Cardiac muscle cell (in vitro differentiated cells and primary cell): Measurements from ENCODE around the gene OTOG. TPM values are rescaled to one million over a fixed set of nuclear protein-coding genes. Genes with fewer than 3 reads are reported as not detected.

Experiments used
- DNase-seq, 2 donors: peaks; one replicate each; pipeline versions ENCODE4 v3.0.0 to v3.0.0-alpha.2; 2010 to 2017; ENCODE audit warnings: low read depth in 1 of 2, low spot score in 1 of 2
- H3K27ac ChIP-seq: fragments of 200-600 bp; sonication (generic); 2 replicates; pipeline ENCODE4 v1.5.1; 2016
- H3K27me3 ChIP-seq: fragments of 200-600 bp; sonication (generic); 2 replicates; pipeline ENCODE4 v1.6.0; 2016; ENCODE audit warnings: control low read depth
- H3K36me3 ChIP-seq: fragments of 200-600 bp; sonication (generic); 2 replicates; pipeline ENCODE4 v1.5.1; 2016; ENCODE audit warnings: control low read depth
- H3K4me1 ChIP-seq: fragments of 200-600 bp; sonication (generic); 2 replicates; pipeline ENCODE4 v1.8.1; 2017; ENCODE audit warnings: low read depth, mild to moderate bottlenecking, mixed run types
- H3K4me3 ChIP-seq: fragments of 200-600 bp; sonication (generic); 2 replicates; pipeline ENCODE4 v1.5.1; 2016; ENCODE audit warnings: mild to moderate bottlenecking
- H3K9me3 ChIP-seq: fragments of 200-600 bp; sonication (generic); 2 replicates; pipeline ENCODE4 v1.5.1; 2017; ENCODE audit warnings: low read depth, mild to moderate bottlenecking, control low read depth
- polyA plus RNA-seq: library from polyadenylated mRNA; unstranded; fragments of >200 nt; fragmentation: Nextera tagmentation; extraction: Ambion mirVana; gene quantifications from 2 replicates; pipeline ENCODE4 v1.2.1, GENCODE V29; 2016
- total RNA-seq: library from RNA; depleted of rRNA; stranded (reverse); fragments of >200 nt; gene quantifications from 2 replicates; pipeline ENCODE4 v1.2.3, GENCODE V29; 2016
- TF ChIP-seq, protein P1 (sequence below): IDR thresholded peaks from 2 replicates; pipeline ENCODE4 v1.5.1; 2012; ENCODE audit warnings: low read depth, mild to moderate bottlenecking, low read length

The OTOG gene
- total and polyA plus RNA-seq, 2 experiments from 2014 or later, result 0.15 TPM; not detected in 1

DNA sequence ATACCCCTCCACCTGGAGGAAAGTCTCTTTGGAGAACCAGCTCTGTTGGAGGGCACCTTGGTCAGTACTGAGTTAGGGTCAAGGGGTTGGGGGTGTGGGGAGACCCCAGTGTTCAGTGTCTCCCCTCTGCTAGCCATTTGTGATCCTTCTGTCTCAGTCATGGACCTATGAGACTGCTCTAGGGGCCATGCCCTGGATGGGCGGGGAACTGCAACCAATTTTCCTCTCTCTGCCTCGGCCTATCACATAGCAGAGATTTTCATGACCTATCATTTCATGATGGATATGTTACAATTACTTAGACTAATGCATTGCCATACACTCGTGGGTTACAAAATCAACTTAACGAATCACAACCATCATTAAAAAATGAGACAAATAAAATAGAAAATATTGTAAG lies 7.4 kb downstream of the OTOG start:
- DNase-seq, result no peak
- TF ChIP-seq, protein P1, sequence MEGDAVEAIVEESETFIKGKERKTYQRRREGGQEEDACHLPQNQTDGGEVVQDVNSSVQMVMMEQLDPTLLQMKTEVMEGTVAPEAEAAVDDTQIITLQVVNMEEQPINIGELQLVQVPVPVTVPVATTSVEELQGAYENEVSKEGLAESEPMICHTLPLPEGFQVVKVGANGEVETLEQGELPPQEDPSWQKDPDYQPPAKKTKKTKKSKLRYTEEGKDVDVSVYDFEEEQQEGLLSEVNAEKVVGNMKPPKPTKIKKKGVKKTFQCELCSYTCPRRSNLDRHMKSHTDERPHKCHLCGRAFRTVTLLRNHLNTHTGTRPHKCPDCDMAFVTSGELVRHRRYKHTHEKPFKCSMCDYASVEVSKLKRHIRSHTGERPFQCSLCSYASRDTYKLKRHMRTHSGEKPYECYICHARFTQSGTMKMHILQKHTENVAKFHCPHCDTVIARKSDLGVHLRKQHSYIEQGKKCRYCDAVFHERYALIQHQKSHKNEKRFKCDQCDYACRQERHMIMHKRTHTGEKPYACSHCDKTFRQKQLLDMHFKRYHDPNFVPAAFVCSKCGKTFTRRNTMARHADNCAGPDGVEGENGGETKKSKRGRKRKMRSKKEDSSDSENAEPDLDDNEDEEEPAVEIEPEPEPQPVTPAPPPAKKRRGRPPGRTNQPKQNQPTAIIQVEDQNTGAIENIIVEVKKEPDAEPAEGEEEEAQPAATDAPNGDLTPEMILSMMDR, result no peak
- H3K4me1 ChIP-seq, result peaks cover 2% of the 10 kb centered on the region
- H3K4me3 ChIP-seq, result no peak overlapping the region
- H3K27me3 ChIP-seq, result no peaks in the 10 kb centered on the region
- H3K36me3 ChIP-seq, result no peaks in the 10 kb centered on the region
- H3K27ac ChIP-seq, result no peak overlapping the region
- H3K9me3 ChIP-seq, result no peaks in the 10 kb centered on the region

DNA sequence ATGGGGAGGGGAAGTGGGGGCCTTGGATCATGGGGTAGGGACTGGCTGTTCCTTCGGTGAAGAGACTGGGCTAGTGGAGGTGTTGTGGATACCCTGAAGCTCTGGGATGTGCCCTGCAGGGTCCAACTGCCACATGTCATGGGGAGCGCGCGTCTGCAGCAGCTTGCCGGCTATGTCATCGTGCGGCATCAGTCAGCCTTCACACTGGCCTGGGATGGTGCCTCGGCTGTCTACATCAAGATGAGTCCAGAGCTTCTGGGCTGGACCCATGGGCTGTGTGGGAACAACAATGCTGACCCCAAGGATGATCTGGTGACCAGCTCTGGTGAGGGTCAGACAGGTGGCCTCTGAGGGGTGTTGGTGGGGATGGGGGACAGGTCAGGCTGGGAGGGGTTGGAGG lies 9.9 kb downstream of the OTOG start:
- H3K9me3 ChIP-seq, result no peaks in the 10 kb centered on the region
- peaks cover 14% of the 10 kb centered on the region for H3K4me1 ChIP-seq
- TF ChIP-seq, protein P1, result no peak
- no peaks in the 10 kb centered on the region for H3K36me3 ChIP-seq
- H3K27me3 ChIP-seq, result no peaks in the 10 kb centered on the region
- H3K27ac ChIP-seq, result no peak overlapping the region
- no peak for DNase-seq
- H3K4me3 ChIP-seq, result no peak overlapping the region

DNA sequence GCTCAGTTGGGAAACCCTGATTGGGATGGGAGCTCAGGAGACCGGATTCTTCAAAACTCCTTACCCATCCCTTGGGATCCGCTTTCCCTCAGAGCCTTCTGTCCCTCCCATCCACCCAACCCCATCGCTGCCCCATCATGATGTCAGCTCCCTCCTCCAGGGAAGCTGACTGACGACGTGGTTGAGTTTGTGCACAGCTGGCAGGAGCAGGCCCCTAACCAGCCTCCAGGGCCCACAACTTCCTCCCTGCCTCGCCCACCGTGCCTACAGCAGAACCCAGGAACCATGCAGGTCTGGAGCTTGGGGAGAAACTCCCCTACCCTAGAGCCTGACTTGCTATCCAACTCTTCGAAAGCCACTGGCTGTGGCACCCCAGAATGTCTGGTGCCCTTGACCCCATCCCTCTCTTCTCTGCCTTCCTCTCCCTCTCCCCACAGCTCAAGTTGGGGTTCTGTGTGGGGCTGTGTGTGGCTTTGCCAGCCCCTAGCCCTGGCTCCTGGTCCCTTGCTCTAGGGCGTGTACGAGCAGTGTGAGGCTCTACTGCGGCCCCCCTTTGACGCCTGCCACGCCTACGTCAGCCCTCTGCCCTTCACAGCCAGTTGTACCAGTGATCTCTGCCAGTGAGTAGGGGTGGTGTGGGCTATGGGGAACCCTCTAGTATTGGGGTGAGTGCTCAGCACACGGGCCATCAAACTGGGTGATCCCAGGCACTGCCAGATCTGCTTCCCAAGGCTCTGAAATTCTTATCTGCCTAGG lies 11.1 kb downstream of the OTOG start:
- Histone ChIP-seq H3K36me3 (no peaks in the 10 kb centered on the region), H3K27ac (no peak overlapping the region), H3K27me3 (no peaks in the 10 kb centered on the region), H3K4me3 (no peak overlapping the region), H3K9me3 (no peaks in the 10 kb centered on the region), H3K4me1 (peaks cover 14% of the 10 kb centered on the region)
- TF ChIP-seq, protein P1, result no peak
- DNase-seq, result no peak

DNA sequence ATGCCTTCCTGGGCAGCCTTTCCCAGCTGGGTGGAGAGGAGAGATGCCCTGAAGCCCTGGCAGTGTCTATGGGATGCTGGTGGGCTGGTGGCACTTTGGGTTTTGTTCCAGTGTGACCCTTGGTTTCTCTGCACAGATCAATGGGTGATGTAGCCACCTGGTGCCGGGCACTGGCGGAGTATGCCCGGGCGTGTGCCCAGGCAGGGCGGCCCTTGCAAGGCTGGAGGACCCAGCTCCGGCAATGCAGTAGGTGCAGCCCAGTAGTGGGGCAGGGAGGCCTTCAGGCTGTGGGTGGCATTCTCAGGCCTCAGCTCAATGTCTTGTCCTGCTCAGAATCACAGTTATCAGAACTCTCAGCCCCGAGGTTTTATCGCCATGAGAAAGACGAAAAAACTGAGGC lies 11.9 kb downstream of the OTOG start:
- Histone ChIP-seq H3K27ac (no peak overlapping the region), H3K9me3 (no peaks in the 10 kb centered on the region), H3K36me3 (no peaks in the 10 kb centered on the region), H3K4me1 (peaks cover 14% of the 10 kb centered on the region), H3K27me3 (no peaks in the 10 kb centered on the region), H3K4me3 (no peak overlapping the region)
- no peak for DNase-seq
- TF ChIP-seq, protein P1, result no peak

DNA sequence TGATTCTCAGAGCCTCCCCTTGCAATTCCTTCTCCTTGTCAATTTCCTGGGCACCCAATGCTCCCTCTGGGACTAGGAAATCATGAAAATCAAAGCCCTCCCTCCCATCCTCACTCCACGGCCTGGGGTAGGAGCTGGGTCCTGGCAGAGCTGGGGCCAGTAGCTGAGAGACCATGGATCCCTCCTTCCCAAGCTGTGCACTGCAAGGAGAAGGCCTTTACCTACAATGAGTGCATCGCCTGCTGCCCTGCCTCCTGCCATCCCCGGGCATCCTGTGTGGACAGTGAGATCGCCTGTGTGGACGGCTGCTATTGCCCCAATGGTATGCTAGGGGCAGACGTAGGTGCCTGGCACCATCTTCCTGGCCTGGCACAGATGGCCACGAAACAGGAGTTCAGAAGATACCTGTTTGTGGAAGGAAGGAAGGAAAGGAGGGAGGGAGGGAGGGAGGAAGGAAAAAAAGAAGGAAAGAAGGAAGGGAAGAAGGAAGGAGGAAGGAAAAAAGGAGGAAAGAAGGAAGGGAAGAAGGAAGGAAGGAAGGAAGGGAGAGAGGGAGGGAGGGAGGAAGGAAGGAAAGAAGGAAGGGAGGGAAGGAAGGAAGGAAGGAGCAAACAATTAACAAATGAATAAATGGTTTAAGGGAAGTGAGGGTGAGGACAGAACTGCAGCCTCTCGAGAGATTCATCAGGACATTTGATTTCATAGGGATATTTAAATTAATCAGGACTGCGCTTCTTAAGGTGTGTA lies 12.5 kb downstream of the OTOG start:
- H3K4me1 ChIP-seq, result peaks cover 14% of the 10 kb centered on the region
- no peaks in the 10 kb centered on the region for H3K36me3 ChIP-seq
- no peaks in the 10 kb centered on the region for H3K27me3 ChIP-seq
- DNase-seq, result no peak
- TF ChIP-seq, protein P1, result no peak
- H3K9me3 ChIP-seq, result no peaks in the 10 kb centered on the region
- peak overlapping the region; percentile 43 for H3K27ac ChIP-seq
- H3K4me3 ChIP-seq, result no peak overlapping the region
